LNCaP clone FGC (cell line): ENCODE data around the gene JOSD1.

Experiments
- DNase-seq: peaks from one replicate; pipeline ENCODE4 v3.0.0-alpha.2; 2011; ENCODE audit warnings: low read depth
- H3K4me3 ChIP-seq: 2 replicates; pipeline ENCODE4 v1.5.1; 2011; ENCODE audit warnings: mild to moderate bottlenecking, low read depth, low read length, control low read depth
- TF ChIP-seq, protein P1 (sequence below): IDR thresholded peaks from 2 replicates; pipeline ENCODE4 v1.5.1; 2012; ENCODE audit warnings: mild to moderate bottlenecking; ENCODE audit not compliant: control insufficient read depth, insufficient read depth; ENCODE audit errors: extremely low read depth

JOSD1 gene

DNA sequence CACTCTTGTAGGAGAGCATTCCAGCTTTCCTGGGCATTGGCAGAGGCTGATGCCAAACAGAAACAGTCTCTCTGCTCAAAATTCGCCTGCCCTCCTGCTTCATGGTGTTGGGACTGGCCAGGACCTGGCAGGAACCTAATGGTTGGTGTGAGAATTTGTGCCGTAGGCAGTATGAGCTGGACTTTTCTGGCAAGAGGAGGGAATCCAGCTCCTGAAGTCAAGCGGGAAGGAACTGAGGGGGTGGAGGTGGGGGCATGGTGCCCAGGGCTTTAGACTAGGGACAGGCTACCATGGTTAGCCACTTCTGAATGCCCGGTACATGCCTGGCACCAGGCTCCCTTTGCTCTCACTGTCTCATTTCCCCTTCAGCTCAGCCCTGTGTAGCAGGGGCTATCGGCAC, 25.9 kb downstream of the JOSD1 start:
- no peak for DNase-seq

DNA sequence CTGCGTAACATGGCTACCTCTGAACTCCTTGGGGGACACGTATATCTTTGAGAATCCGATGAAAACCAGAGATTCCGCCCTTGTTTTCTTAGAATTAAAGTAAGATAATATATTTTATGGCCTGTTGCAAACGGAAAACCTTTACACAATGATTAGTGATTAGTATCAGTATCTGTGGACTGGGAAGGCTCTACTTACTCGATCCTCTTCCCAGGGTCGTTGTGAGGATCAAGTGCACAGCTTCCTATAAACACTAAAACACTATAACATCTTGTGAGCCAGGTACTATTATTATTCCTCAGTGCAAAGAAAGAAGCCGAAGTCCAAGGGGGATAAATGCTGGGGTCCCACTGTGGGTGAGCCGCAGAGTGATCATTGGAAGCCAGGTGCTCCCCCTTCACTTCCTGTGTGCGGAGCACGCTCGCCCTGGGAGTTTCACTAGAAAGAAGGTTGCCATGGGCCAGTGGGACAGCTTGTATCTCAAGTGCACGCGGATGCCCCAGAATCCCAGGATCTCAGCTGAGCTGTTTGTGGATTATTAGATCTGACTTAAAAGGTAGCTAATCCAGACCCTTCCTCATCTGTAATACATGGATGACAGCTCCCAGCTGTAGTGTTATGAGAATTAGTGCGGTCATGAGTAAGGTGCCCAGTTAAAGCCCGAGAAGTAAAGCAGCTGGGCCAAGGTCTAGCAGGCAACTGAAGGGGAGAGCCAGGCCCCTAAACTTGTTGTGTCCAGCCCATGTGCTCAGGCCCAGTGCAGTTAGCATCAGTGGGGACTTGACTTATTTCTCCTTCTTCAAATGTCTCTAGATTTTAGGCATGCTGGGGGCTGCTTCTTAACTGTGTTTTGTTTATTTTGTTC, 43.5 kb downstream of the JOSD1 start:
- DNase-seq = no peak
- TF ChIP-seq, protein P1, sequence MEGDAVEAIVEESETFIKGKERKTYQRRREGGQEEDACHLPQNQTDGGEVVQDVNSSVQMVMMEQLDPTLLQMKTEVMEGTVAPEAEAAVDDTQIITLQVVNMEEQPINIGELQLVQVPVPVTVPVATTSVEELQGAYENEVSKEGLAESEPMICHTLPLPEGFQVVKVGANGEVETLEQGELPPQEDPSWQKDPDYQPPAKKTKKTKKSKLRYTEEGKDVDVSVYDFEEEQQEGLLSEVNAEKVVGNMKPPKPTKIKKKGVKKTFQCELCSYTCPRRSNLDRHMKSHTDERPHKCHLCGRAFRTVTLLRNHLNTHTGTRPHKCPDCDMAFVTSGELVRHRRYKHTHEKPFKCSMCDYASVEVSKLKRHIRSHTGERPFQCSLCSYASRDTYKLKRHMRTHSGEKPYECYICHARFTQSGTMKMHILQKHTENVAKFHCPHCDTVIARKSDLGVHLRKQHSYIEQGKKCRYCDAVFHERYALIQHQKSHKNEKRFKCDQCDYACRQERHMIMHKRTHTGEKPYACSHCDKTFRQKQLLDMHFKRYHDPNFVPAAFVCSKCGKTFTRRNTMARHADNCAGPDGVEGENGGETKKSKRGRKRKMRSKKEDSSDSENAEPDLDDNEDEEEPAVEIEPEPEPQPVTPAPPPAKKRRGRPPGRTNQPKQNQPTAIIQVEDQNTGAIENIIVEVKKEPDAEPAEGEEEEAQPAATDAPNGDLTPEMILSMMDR = no peak
- H3K4me3 ChIP-seq = peak overlapping the region; percentile 97

More for the DNA sequence above, 25.9 kb downstream of the JOSD1 start:
- H3K4me3 ChIP-seq = no peak overlapping the region
- TF ChIP-seq, protein P1 = no peak

DNA sequence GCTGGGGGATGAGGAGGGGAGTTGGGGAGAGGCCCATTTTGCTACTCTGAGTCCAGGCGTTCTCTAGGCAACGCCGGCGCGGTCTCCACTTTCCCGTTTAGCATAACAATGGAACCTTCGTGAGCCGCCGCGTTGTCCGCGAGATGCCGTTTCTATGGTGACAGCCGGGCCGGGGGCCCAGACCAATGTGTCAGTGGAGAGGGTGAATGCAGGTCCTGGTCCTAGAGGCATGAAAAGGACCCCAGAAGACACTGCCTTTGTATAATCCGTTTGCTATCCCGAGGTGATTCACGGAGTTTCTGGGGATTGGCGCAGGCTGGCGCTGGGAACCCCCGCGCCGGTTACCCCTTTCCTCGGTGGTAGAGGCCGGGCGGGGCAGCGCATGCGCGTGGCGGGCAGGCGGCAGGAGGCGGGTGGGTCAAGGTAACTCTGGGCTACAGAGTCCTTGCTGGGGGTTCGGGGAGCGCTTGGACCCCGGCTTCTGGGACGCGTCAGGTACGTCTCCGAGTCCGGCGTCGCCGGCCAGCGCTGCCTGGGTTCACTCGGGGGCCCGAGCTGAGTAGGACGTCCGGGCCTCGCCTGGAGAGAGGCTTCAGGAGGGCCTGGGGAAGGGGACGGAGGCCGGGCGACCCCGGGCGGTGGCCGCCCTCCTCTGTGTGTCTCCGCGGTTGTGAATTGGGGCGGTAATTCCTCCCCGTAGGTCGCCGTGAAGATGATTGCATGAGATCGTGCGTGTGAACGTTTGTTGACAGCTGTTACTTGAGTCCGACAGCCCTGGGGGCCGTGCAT, 44.3 kb downstream of the JOSD1 start, which contains the start of the genes CBY1 and FAM227A:
Gene CBY1 (plus strand): TSS at position 383 of the 789 bp plus-strand sequence. CDS start 11,417 bp downstream, outside the sequence.
Gene FAM227A (minus strand): TSS at position 137 of the 789 bp plus-strand sequence. CDS start 6,224 bp downstream, outside the sequence.
- H3K4me3 ChIP-seq = peak within 1 kb of the TSS; percentile 97
- DNase-seq = peak; percentile 52
- TF ChIP-seq, protein P1 = no peak

DNA sequence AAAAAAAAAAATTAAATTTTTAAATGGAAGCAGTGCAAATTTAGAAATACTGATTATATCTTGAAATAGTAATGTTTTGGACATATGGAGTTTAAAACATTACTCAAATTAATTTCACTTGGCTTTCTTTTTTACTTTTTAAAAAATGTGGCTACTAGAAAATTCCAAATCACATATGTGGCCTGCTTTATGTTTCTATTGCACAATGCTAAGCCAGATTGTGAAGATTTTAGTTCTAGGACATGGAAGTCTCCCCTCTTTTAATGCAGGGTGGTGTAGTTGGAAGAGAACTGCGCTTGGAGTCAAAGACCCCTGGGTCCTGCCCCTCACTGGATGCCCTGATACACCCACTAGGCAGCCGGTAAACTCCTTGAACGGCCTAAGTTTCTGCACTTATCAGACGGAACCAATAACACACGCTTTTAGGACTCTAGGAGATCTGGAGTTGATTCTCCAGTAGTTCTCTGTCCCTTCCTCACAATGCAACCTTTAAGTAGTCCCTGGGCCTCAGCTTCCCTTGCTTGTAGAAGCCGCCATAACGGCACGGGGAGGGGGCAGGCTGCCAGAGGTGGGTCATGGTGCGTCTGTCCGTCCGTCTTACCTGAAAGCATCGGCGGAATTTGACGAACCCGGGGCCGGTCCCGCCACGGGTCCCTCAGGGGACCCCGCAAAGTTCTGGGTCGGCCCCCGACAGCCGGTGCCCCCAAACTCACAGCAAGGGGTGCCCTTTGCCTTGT, 45.1 kb downstream of the JOSD1 start:
- peak overlapping the region; percentile 97 for H3K4me3 ChIP-seq
- TF ChIP-seq, protein P1 = no peak
- DNase-seq = no peak

DNA sequence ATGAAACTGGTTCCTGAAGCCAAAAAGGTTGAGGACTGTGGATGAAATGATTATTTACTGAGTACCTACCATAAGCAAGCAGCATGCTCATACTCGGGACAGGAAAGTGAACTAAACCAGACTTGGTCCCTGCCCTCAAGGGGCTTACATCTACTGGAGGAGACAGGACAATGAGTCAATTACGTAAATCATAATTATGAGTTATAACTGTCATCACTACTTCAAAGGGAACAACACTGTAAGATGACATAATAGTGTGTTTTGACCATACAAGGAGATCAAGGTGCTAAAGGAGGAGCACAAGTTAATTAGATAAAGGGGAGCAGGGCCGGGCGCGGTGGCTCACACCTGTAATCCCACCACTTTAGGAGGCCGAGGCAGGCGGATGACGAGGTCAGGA, 47.0 kb downstream of the JOSD1 start:
- H3K4me3 ChIP-seq = no peak overlapping the region
- TF ChIP-seq, protein P1 = no peak
- no peak for DNase-seq

DNA sequence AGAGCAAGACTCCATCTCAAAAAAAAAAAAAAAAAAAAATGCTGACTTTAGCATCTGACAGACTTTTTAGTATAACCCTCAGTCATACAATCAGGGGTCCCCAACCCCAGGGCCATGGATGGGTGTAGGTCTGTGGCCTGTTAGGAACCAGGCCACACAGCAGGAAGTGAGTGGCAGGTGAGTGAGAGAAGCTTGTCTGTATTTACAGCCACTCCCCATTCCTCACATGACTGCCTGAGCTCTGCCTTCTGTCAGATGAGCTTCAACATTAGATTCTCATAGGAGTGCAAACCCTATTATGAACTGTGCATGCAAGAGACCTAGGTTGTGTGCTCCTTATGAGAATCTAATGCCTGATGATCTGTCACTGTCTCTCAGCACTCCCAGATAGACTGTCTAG, 47.9 kb downstream of the JOSD1 start:
- TF ChIP-seq, protein P1 = no peak
- no peak for DNase-seq
- H3K4me3 ChIP-seq = no peak overlapping the region
